NB4 (cell line): ENCODE measurements around the gene HEMGN.
A peak's percentile ranks its signal among the peaks of the same experiment; 100 is the strongest.
"Not testable (repeated sequence)": the region's sequence is repeated elsewhere in the genome, so short reads cannot be mapped to it uniquely, and the experiment has no call there.

Experiments used
- DNase-seq: peaks from one replicate; pipeline ENCODE4 v3.0.0; 2010; ENCODE audit warnings: low read depth
- H3K4me3 ChIP-seq: one replicate; pipeline ENCODE4 v1.5.1; 2011; ENCODE audit warnings: mild to moderate bottlenecking, low read depth, low read length, moderate library complexity
- MAX ChIP-seq: IDR thresholded peaks from 2 replicates; pipeline ENCODE4 v1.6.1; 2011; ENCODE audit warnings: low read depth, low read length
- MYC ChIP-seq: IDR thresholded peaks from 2 replicates; pipeline ENCODE4 v1.6.1; 2011; ENCODE audit warnings: low read depth, low read length
- POLR2A ChIP-seq: IDR thresholded peaks from 2 replicates; pipeline ENCODE4 v1.6.1; 2011; ENCODE audit warnings: mild to moderate bottlenecking; ENCODE audit not compliant: insufficient read length; ENCODE audit errors: extremely low read depth
- TF ChIP-seq, protein P1 (sequence below): IDR thresholded peaks from one replicate; pipeline ENCODE4 v1.5.1; 2012; ENCODE audit warnings: low read depth, low read length

Gene HEMGN

DNA sequence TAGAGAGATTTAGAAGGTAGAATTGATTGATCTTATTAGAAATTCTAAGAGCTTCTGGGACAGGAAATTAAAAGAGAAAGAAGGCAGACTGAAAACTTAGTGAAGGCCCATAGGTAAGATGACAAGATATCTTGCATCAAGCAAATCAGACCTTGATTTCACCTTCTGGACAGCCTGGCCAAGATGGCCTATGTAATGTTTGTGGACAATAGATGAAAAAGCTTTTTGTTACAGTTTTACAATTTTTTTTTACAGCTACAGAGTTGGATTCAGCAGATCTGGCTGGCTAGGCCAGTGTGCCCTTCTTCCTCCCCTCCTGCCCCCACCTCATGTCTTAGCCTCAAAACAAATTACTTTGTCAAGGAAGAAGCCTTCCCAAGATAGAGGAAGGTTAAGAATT, 21.6 kb upstream of the HEMGN start:
- no peak overlapping the region for H3K4me3 ChIP-seq
- TF ChIP-seq POLR2A (no peak), MYC (no peak), MAX (no peak)
- TF ChIP-seq, protein P1, sequence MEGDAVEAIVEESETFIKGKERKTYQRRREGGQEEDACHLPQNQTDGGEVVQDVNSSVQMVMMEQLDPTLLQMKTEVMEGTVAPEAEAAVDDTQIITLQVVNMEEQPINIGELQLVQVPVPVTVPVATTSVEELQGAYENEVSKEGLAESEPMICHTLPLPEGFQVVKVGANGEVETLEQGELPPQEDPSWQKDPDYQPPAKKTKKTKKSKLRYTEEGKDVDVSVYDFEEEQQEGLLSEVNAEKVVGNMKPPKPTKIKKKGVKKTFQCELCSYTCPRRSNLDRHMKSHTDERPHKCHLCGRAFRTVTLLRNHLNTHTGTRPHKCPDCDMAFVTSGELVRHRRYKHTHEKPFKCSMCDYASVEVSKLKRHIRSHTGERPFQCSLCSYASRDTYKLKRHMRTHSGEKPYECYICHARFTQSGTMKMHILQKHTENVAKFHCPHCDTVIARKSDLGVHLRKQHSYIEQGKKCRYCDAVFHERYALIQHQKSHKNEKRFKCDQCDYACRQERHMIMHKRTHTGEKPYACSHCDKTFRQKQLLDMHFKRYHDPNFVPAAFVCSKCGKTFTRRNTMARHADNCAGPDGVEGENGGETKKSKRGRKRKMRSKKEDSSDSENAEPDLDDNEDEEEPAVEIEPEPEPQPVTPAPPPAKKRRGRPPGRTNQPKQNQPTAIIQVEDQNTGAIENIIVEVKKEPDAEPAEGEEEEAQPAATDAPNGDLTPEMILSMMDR: no peak
- no peak for DNase-seq

DNA sequence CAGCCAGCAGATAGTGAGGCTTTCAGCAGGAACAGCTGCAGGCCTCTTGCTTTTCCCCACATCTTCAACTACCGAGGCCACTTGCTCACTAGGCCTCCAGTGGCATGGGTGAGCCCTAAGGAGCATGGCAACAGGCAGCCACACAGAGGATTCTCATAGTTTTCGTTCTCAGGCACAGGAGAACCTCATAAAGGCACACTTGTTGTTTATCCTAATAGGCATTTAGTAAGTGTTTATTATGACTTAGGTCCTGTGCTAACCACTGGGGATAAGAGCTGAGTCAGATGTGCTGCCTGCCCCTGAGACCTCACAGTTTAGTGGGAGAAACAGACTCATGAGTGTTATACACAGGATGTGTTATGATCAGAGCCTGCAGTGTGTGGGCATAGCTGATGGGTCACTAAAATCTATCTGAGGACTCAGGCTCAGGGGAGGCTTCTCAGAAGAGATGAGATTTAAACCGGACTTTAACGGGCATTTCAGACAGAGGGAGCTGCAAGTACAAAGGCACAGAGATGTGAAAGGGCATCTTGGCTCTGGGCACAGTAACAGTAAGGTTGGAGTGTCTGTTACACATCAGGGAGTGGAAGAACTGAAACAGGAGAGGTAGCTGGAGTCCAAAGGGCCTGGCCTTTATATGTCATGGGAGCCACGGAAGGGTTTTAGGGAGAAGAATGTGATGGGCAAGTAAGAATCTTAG, 21.0 kb upstream of the HEMGN start:
- DNase-seq: no peak
- H3K4me3 ChIP-seq: no peak overlapping the region
- TF ChIP-seq MYC (no peak), POLR2A (no peak), MAX (no peak)
- TF ChIP-seq, protein P1: no peak

GRCh38 chr9:97956331-97956730, 18.4 kb upstream of the HEMGN start:
- no peak for TF ChIP-seq POLR2A
- TF ChIP-seq, protein P1: no peak
- no peak for TF ChIP-seq MAX
- TF ChIP-seq MYC: no peak
- H3K4me3 ChIP-seq: no peak overlapping the region

GRCh38 chr9:97954550-97954989, 16.6 kb upstream of the HEMGN start:
- TF ChIP-seq MYC: no peak
- TF ChIP-seq MAX: no peak
- TF ChIP-seq, protein P1: peak; percentile 68
- no peak for TF ChIP-seq POLR2A
- H3K4me3 ChIP-seq: no peak overlapping the region
- peak; percentile 57 for DNase-seq

More at GRCh38 chr9:97956331-97956730, 18.4 kb upstream of the HEMGN start:
- no peak for DNase-seq

DNA sequence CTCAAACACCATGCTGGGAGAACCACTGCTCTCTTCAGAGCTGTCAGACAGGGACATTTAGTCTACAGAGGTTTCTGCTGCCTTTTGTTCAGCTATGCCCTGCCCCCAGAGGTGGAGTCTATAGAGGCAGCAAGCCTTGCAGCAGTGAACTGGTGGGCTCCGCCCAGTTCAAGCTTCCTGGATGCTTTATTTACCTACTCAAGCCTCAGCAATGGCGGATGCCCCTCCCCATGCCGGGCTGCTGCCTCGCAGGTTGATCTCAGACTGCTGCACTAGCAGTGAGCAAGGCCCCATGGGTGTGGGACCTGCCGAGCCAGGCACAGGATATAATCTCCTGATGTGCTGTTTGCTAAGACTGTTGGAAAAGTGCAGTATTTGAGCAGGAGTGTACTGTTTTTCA, 12.9 kb upstream of the HEMGN start:
- H3K4me3 ChIP-seq, DNase-seq: not testable (repeated sequence)

- H3K4me3 ChIP-seq, DNase-seq: not testable (repeated sequence)
These were observed 9.1 kb upstream of the HEMGN start for GRCh38 chr9:97947094-97947493.

DNA sequence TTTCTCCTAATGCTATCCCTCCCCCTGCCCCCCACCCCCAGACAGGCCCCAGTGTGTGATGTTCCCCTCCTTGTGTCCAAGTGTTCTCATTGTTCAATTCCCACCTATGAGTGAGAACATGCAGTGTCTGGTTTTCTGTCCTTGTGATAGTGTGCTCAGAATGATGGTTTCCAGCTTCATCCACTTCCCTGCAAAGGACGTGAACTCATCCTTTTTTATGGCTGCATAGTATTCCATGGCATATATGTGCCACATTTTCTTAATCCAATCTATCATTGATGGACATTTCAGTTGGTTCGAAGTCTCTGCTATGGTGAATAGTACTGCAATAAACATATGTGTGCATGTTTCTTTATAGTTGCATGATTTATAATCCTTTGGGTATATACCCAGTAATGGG, 7.5 kb upstream of the HEMGN start:
- not testable (repeated sequence) for H3K4me3 ChIP-seq, DNase-seq
